WTC11 (cell line): ENCODE data around the gene OR1D5.

Experiments used
- TF ChIP-seq, protein P1 (sequence below): fragments of 200-600 bp; IDR thresholded peaks from 2 replicates; pipeline ENCODE4 v1.8.0; 2022; ENCODE audit warnings: antibody characterized with exemption
- TF ChIP-seq, protein P2 (sequence below): sonication (generic); formaldehyde crosslinking; IDR thresholded peaks from 2 replicates; pipeline ENCODE4 v1.8.0; 2022; ENCODE audit warnings: mild to moderate bottlenecking, missing genetic modification reagents
- TF ChIP-seq, protein P3 (sequence below): sonication (generic); formaldehyde crosslinking; IDR thresholded peaks from 2 replicates; pipeline ENCODE4 v1.8.0; 2022; ENCODE audit warnings: mild to moderate bottlenecking, missing genetic modification reagents

DNA sequence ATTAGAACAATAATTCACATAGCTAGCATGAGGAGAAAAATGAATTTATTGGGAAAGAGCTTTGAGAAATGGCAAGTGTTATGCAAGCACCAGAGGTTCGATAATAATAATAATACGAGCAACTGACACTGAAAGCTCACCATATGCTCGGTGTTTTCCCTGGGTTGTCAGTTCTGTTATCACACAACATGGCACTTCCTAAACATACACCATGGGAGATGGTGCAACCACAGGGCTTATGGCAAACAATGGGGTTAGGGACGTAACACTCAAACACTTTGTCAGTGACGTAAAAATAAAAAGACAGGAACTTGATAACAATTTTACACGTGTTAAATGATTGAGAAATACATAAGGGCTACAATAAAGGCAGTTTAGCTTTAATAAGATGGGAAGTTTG, 23.7 kb downstream of the OR1D5 start:
- TF ChIP-seq, protein P1, sequence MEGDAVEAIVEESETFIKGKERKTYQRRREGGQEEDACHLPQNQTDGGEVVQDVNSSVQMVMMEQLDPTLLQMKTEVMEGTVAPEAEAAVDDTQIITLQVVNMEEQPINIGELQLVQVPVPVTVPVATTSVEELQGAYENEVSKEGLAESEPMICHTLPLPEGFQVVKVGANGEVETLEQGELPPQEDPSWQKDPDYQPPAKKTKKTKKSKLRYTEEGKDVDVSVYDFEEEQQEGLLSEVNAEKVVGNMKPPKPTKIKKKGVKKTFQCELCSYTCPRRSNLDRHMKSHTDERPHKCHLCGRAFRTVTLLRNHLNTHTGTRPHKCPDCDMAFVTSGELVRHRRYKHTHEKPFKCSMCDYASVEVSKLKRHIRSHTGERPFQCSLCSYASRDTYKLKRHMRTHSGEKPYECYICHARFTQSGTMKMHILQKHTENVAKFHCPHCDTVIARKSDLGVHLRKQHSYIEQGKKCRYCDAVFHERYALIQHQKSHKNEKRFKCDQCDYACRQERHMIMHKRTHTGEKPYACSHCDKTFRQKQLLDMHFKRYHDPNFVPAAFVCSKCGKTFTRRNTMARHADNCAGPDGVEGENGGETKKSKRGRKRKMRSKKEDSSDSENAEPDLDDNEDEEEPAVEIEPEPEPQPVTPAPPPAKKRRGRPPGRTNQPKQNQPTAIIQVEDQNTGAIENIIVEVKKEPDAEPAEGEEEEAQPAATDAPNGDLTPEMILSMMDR = no peak
- TF ChIP-seq, protein P2, sequence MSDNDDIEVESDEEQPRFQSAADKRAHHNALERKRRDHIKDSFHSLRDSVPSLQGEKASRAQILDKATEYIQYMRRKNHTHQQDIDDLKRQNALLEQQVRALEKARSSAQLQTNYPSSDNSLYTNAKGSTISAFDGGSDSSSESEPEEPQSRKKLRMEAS (CRISPR knock-in tag) = no peak
- TF ChIP-seq, protein P3, sequence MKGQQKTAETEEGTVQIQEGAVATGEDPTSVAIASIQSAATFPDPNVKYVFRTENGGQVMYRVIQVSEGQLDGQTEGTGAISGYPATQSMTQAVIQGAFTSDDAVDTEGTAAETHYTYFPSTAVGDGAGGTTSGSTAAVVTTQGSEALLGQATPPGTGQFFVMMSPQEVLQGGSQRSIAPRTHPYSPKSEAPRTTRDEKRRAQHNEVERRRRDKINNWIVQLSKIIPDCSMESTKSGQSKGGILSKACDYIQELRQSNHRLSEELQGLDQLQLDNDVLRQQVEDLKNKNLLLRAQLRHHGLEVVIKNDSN (CRISPR knock-in tag) = no peak
